ENCODE measurements around the gene ACOXL.

DNA sequence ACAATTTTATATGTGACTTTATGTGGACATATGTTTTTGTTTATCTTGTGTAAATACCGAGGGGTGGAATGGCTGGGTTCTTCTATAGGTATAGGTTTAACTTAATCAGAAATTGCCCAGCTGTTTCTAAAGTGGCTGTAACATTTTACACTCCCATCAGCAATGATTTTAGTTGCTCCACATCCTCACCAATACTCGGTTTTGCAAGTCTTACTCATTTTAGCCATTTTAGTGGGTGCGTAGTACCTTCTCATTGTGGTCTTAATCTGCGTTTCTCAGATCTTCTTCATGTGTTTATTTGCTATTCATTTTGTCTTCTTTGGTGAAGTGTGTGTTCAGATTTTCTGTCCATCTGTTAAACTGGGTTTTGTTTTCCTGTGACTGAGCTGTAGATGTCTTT lies 292.9 kb downstream of the ACOXL start:
- TF ChIP-seq CTCF (IDR thresholded peaks at IDR 0.05) (no peak), POLR2A (IDR thresholded peaks at IDR 0.05) (no peak), EP300 (IDR thresholded peaks at IDR 0.05; ENCODE audit: low read depth) (no peak), POLR2AphosphoS5 (IDR thresholded peaks at IDR 0.05) (no peak)

All from transverse colon (tissue), 4 donors.